Measurements from ENCODE around the gene KDM4C.

KDM4C gene

DNA sequence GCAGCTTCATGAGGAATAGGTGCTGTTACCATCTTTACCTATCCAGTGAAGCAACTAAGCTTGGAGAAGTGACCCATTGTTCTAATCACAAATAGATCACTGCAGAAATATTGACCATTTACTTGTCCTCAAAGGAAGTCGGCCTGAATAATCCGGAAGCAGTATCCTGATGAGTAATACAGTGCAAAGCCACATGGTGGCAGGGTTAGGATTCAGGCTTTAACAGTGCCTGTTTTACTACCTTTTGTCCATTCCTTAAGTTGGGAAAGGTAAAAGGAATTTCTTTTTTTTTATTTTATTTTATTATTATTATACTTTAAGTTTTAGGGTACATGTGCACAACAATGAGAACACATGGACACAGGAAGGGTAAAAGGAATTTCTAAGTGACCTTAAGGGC, 336.3 kb downstream of the KDM4C start:
- DNase-seq (ENCODE audit: extremely low read depth, insufficient read length), result no peak
- Histone ChIP-seq H3K4me3 (replicated peaks; ENCODE audit: low read depth, low read length) (no peak overlapping the region), H3K27me3 (replicated peaks; ENCODE audit: control insufficient read depth, insufficient read depth, low read length) (no peaks in the 10 kb centered on the region), H3K36me3 (ENCODE audit: control insufficient read depth, insufficient read depth, low read length) (no peaks in the 10 kb centered on the region)
- TF ChIP-seq, protein P1, sequence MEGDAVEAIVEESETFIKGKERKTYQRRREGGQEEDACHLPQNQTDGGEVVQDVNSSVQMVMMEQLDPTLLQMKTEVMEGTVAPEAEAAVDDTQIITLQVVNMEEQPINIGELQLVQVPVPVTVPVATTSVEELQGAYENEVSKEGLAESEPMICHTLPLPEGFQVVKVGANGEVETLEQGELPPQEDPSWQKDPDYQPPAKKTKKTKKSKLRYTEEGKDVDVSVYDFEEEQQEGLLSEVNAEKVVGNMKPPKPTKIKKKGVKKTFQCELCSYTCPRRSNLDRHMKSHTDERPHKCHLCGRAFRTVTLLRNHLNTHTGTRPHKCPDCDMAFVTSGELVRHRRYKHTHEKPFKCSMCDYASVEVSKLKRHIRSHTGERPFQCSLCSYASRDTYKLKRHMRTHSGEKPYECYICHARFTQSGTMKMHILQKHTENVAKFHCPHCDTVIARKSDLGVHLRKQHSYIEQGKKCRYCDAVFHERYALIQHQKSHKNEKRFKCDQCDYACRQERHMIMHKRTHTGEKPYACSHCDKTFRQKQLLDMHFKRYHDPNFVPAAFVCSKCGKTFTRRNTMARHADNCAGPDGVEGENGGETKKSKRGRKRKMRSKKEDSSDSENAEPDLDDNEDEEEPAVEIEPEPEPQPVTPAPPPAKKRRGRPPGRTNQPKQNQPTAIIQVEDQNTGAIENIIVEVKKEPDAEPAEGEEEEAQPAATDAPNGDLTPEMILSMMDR (IDR thresholded peaks at IDR 0.05; ENCODE audit: insufficient read depth, low read length, poor library complexity, severe bottlenecking), result no peak

DNA sequence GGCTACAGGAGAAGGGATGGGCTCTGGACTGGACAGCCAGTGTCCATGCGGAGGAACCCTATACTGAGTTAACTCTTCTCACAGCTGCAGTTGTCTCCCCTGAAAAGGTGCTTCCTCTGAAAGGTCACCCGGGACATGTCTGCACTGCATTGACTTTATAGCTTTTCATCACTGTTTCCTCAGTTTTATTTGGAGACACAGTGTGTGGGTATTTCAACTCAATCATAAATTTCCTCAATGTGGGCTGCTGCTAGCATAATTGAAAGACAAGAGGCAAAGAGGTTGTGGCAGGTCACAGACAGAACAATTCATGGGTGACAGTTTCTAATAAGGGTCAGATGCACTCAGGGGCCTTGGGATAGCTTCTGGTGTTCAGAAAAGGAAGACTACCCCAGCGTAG, 336.8 kb downstream of the KDM4C start:
- H3K27me3 ChIP-seq (replicated peaks; ENCODE audit: control insufficient read depth, insufficient read depth, low read length), result no peaks in the 10 kb centered on the region
- no peaks in the 10 kb centered on the region for H3K36me3 ChIP-seq (ENCODE audit: control insufficient read depth, insufficient read depth, low read length)
- H3K4me3 ChIP-seq (replicated peaks; ENCODE audit: low read depth, low read length), result no peak overlapping the region
- TF ChIP-seq, protein P1 (IDR thresholded peaks at IDR 0.05; ENCODE audit: insufficient read depth, low read length, poor library complexity, severe bottlenecking), result no peak
- DNase-seq (ENCODE audit: extremely low read depth, insufficient read length), result no peak

DNA sequence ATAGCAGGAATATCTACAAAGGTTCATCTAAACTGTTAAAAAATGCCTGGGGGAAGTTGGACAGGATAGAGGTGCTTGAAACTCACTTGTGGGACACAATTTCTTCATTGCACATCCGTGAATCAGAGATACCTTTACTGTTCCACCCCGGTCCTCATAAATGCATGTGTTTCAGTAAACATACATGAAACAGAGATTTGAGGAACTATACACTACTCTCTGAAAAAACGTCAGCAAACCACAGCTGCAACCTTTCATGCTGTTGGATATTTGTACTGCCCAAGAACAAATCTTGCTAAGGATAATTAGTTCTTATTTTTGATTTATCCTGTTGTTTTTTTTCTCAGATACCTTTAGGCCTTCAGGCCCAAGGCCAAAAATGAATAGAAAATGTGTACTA, 337.3 kb downstream of the KDM4C start:
- peak; percentile 6 for DNase-seq (ENCODE audit: extremely low read depth, insufficient read length)
- H3K27me3 ChIP-seq (replicated peaks; ENCODE audit: control insufficient read depth, insufficient read depth, low read length), result no peaks in the 10 kb centered on the region
- TF ChIP-seq, protein P1 (IDR thresholded peaks at IDR 0.05; ENCODE audit: insufficient read depth, low read length, poor library complexity, severe bottlenecking), result no peak
- H3K36me3 ChIP-seq (ENCODE audit: control insufficient read depth, insufficient read depth, low read length), result no peaks in the 10 kb centered on the region
- no peak overlapping the region for H3K4me3 ChIP-seq (replicated peaks; ENCODE audit: low read depth, low read length)

DNA sequence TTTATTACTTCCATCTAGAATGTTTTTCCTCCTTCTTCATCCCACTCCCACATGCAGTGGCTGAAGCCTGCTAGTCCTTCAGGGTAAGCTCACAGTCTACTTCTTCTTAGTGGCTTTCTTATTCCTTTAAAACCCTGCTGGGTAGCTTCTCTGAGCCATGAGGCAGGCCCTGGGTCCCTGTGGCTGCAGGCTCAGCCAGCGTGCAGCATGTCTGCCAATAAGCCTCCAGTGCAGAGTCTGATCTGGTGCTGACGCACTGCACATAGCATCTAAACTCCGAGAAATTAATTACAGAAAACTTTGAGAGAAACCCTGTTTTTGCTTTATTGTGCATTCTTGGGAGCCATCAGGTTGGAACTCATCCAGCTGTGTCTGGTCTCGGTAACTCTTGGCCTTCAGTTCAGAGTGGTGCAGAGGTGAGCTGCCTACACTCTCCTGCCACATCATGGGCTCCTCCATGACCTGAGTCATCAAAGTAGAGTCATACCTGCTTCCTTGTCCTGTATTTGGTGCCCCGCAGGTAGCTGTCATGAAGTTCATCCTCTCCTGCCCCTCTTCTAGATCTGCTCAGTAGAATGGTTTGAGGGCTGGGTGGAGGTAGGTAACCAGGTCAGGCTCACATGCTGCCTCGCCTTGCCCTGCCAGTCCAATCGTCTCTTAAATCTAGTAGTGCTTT, 339.4 kb downstream of the KDM4C start:
- TF ChIP-seq, protein P1 (IDR thresholded peaks at IDR 0.05; ENCODE audit: insufficient read depth, low read length, poor library complexity, severe bottlenecking), result no peak
- Histone ChIP-seq H3K27me3 (replicated peaks; ENCODE audit: control insufficient read depth, insufficient read depth, low read length) (no peaks in the 10 kb centered on the region), H3K4me3 (replicated peaks; ENCODE audit: low read depth, low read length) (no peak overlapping the region), H3K36me3 (ENCODE audit: control insufficient read depth, insufficient read depth, low read length) (no peaks in the 10 kb centered on the region)
- no peak for DNase-seq (ENCODE audit: extremely low read depth, insufficient read length)

DNA sequence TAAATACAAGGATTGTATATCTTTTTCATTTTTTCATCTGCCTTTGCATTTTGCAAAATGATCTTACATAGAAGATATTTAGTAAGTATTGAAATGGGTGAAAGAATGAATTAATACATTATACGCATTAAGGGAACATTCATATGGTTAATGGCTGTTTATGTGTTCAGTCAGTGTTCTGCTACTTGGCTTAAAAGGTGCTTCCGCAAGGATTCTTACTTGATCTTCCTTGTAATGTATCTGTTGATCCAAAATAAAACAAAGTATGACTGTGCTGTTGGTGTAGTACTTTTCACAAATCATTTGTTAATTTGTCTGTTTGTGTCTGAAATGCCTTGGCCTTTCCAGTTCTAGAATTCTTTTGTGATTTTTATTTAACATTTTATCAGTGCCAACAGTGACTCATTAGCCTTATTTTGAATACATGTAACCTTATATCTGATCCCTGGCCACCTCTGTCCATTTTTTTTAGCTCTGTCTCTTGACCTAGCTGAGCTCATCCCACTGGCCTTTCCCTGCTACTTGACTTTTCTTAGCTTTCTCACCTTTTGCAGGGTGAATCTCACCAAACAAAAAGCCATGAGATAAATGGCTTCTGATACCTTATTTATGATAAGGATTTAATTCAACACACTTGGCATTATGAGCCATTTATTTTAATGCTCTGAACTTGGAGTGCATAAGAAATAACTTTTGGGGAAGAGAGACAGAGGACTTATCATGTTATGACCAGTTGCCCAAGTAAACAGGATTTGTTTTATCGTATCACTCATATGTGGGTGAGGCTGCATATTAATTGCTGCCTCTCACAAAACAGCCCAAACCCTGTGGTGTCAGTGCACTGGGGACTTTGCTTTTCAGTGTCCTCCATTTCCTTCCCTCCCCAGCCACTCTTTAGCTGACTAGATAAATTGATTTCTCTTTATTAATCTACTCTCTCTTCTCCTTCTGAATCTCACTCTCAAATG, 340.3 kb downstream of the KDM4C start:
- Histone ChIP-seq H3K27me3 (replicated peaks; ENCODE audit: control insufficient read depth, insufficient read depth, low read length) (no peaks in the 10 kb centered on the region), H3K36me3 (ENCODE audit: control insufficient read depth, insufficient read depth, low read length) (no peaks in the 10 kb centered on the region), H3K4me3 (replicated peaks; ENCODE audit: low read depth, low read length) (no peak overlapping the region)
- TF ChIP-seq, protein P1 (IDR thresholded peaks at IDR 0.05; ENCODE audit: insufficient read depth, low read length, poor library complexity, severe bottlenecking), result no peak
- DNase-seq (ENCODE audit: extremely low read depth, insufficient read length), result no peak

Measured in GM06990 (cell line).